HG03520 (cell line): ENCODE data around the gene GLIPR1.
"Not testable (repeated sequence)": the region's sequence is repeated elsewhere in the genome, so short reads cannot be mapped to it uniquely, and the experiment has no call there.

Experiments used
- ATAC-seq: cut with Tn5 transposase; IDR thresholded peaks from one replicate; pipeline ENCODE4 v1.9.1; 2021; ENCODE audit warnings: mild to moderate bottlenecking, moderate library complexity; ENCODE audit not compliant: unreplicated experiment

Gene GLIPR1

DNA sequence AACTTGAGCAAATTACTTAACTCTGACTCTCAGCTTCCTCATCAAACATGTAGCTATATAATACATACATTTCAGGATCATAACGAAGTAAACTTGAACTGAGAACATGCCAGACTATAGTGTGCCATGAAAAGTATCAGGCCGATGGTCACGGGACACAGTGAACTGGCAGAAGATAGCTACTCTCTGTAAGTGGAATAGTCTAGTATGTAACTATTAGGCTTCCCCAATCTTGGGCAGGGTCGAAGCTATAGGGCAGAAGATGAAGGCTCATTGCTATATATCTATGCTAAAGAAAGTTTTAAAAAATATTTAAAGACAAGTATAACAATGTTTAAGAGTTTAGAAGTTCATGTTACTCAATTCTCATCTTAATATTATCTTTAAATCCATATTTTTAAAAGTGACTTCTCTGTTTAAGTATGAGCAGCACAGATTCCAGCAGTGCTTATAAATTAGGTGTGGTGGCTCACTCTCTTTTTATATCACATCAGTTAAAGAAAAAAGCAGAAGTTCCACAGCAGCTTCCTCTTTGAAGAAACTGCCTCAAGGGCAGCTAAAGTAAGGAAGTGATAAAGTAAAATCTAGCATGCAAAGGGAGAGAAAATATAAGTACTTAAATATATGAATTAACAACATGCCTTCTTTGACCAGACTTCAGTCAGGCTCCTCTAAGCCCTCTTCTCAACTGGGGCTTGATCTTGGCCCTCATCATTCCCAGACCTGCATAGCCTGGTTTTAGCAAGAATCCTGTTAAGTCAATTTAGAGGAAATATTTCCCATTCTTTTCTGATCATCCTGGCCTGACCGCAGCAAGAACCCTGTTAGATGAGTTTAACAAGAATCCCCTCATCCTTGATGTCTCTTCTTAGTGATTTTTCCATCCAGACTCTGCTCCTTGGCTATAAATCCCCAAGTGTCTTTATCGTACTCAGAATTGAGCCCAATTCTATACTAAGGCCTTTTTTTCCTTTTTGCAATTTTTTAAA lies 8.4 kb upstream of the GLIPR1 start:
- peak; percentile 51 for ATAC-seq

DNA sequence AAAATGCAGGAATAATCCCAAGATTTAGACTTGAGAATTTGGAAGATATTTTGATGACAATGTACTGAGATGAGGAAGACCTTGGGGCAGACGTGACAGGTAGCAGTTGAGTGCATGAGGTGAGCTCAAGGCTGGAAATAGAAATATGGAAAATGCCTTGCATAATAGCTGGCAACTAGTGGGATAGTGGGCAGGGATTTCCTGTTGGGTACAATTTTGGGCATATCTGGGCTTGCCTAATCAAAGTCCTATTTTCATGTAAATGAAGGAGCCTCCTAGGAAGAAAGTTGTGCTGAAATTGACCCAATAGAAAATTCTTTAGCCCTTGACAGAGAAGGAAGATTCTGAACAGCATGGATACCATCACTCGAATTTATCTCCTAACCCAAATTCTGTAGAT lies 6.4 kb upstream of the GLIPR1 start:
- no peak for ATAC-seq

DNA sequence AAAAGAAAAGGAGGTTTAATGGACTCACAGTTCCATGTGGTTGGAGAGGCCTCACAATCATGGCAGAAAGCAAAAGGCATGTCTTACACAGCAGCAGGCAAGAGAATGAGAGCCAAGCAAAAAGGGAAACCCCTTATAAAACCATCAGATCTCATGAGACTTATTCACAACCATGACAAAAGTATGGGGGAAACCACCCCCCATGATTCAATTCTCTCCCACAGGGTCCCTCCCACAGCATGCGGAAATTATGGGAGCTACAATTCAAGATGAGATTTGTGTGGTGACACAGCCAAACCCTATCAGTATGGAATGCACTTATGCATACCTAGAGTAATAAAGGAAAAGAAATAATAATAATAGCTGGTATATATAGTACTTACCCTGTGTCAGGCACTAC lies 4.5 kb upstream of the GLIPR1 start:
- no peak for ATAC-seq

DNA sequence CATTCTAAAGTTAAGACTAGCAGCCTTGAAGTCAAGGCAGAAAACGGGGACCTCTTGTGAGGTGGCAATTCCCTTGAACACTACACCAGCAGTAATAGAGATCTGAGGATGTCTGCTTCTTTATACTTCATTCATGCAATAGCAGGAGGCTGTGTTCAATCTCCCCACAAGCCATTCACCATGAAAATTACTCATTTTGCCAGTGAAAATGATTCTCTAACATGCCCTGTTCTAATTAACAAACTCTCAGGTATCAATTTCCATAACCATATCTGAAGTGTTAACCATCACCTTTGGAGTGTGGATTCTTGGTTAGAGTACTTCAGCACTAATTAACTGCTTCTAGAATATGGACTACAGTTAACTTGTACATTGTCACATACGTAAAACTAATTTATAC lies 3.4 kb upstream of the GLIPR1 start:
- no peak for ATAC-seq

DNA sequence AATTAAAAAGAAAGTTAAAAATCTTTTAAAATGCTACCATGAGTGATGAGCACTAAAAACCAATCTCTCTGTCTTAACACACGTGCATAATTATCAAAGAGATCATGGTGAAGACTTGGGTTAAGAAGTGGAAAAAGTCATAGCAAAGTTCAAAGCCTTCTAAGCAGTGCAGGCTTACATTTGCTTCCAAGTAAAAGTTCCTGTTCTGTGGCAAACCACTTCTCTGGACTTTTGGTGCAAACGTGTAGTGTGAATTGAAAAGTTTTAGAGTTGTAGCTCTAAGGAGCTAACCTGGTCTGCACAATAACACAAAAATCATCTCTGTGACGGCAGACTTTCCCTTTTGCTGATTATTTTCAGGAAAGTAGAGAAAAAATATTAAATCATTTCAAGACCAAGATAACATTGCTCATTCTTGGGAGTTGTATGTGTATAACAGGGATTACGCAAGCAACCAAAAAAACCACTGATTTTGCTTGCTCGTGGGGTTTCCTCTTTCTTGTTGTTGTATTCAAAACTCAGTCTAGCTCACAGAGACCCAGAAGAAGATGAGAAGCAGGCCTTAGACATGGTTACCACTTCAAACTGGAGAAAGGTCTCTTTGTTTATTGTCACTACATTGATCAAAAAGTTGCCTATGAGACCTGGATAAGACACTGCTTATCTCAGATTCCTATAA lies 2.3 kb upstream of the GLIPR1 start:
- ATAC-seq: no peak

DNA sequence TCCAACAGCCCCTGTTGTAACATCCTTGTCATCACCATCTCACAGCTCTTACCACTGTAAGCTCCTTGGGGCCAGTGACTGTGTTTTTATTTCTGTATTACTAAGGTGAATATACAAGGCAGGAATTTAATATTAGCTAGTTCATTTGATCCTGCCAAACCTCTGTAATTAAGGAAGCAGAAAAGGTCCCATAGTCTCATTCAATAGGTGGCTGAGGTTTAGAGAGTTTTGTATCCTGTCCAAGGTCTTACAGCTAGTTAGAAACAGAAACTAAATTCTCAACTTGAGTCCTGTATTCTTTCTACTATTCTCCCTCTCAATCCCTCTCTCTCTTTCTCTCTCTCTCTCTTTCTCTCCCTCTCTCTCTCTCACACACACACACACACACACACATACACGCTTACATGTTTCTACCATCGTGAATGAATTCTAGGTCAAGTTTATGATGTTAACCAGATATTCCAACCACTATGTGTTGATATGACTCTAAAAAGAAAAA lies 543 bp upstream of the GLIPR1 start:
- peak; percentile 31 for ATAC-seq

DNA sequence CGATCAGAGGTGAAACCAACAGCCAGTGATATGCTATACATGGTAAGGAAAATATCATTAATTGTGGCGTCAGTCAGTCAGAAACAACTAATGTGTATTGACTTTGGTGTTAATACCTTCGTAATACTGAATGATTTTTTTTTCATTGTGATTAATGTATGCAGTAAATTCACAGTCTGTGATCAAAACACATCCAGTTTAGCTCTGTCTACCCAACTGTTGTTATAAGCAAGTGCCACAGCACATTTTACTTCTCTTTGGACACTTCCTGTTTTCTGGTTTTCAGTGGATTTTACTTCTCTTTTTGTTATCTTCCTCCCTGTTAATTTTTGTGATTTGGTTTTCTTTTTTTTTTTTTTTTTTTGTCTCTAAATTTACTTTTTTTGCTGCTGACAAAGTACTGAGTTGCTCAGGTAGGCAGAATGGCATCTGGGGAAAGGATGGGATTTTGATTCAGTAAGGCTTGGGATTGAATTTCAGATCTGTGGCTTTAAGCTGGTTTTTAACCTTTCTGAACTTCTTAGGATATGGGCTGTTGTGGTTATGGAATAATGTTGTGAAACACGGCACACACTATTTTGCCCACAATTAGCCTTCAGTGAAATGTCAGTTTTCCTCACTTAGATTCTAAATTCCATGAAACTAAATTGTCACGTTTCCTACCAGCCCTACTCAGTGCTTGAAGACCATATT lies 604 bp downstream of the GLIPR1 start:
- ATAC-seq: peak; percentile 7

DNA sequence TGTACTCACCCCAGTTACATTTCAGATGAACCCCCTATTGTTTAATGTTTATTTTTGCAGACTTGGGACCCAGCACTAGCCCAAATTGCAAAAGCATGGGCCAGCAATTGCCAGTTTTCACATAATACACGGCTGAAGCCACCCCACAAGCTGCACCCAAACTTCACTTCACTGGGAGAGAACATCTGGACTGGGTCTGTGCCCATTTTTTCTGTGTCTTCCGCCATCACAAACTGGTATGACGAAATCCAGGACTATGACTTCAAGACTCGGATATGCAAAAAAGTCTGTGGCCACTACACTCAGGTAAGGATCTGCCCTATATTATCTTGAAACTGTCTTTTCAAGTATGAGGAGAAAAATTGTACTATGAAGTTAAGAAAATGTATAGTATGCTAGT lies 1.2 kb downstream of the GLIPR1 start:
- no peak for ATAC-seq

DNA sequence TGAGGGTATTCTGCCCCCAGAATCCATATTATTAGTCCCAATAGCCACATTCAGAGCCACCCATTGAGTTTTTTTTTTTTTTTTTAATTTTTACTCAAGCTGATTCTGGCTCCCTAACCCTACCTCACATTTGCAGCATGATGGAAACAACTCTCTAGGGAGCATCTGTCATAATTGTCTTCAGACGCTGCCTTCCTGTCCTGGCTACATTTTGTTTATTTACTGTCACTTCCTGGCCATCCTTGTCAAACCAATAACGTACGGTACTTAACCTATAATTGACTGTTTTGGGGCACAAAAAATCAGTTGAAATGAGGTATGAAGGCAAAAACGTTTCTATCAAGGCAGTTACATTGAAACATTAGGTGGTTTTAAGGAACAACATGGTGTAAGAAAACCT lies 2.1 kb downstream of the GLIPR1 start:
- no peak for ATAC-seq

DNA sequence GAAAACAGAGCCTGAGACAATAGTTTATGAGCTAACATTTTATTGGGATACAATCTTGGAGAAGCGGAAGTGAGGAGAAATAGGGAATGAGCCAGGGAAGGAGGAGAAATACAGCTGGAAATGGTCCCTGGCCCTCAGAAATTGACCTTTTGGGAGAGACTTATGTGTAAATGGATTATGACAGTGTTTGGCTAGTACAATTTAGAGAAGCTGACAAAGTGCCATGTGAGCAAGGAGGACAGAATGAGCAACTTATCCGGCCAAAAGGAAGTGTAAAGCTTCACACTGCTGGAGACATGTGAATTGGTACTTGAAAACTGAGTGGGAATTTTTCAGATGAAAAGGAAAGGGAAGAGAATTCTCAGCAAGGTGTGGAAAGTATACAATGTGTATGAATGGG lies 2.9 kb downstream of the GLIPR1 start:
- ATAC-seq: no peak

DNA sequence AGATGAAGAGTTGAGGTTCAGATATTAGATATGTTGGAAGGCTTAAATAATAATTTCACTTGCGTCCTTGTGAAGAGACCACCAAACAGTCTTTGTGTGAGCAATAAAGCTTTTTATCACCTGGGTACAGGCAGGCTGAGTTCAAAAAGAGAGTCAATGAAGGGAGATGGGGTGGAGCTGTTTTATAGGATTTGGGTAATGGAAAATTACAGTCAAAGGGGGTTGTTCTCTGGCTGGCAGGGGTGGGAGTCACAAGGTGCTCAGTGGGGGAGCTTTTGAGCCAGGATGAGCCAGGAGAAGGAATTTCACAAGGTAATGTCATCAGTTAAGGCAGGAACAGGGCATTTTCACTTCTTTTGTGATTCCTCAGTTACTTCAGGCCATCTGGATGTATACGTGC lies 3.9 kb downstream of the GLIPR1 start:
- ATAC-seq: not testable (repeated sequence)

DNA sequence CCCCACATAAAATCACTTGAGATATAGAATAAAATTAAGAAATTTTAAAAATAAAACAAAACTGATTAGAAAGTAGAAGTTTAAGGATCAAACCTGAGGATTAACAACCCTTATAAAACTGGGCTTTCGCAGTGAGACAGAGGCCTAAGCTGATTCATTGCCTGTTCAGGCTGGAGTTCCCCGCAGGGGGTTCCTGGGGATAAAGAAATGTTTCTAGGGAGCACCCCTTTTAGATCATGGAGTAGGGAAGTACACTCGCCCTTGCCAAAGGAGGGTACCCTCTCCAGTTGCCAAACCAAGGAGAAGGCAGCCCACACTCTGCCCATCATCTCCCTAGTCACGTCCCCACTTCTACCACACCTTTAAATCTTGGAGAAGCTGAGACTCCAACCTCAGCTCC lies 6.8 kb downstream of the GLIPR1 start:
- no peak for ATAC-seq

DNA sequence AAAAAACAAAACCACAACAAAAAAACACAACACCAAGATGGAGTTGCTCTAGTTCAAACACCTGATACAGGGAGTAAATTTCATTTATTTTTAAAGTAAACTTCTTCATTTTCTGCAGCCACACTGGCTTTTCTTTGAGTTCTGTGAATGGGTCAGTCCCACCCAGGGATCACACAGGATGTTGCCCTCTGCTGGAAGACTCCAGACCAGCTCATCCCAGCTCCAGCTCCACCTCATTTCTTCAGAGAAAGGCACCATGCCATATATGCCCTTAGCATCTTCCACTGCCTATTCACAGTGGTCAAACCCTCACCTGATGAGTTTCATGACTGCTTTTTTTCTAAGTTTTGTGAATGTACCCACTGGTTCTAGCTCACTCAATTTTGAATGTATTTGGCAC lies 8.0 kb downstream of the GLIPR1 start:
- ATAC-seq: no peak

DNA sequence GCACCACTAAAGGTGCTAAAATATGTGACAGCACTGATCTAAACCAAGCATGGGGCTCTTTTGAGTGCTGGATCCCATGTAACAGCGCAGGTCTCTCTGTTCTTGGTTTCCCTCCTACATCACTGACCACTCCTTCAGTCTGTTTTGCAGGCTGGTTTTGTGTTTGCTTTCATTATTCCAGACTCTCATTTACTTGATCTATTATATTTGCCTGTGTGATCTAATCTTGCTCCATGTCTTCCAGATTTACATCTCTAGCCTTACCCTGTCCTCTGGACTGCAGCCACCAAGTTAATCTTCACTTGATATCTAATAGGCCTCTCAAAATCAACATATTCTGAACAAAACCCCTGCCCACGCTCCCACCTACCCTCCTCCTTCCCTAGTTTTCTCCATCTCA lies 8.6 kb downstream of the GLIPR1 start:
- no peak for ATAC-seq

DNA sequence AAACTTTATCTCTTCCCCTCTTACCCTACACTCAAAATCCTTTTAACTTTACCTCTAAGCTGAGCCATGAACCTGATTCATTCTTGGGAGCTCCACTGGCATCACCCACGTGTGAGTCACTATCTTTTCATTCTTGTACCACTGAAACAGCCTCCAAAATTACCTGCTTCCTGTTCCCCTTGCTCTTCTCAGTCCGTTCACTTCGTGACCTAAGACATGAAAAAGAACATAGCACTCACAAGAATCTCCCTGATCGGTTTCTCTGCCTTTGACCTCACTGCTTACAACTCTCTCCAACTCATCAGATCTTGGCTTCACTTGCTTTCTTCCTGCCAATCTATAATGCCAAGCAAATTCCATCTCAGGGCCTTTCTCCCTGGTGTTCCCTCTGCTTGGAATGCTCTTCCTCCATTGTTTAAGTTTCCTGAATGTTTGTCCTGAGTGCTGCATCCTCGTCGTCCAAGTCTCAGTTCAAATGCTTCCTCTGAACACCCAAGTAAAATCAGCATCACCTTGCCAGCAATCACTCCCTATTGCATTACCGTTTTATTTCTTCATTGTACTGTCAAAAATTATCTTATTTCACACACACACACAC lies 9.2 kb downstream of the GLIPR1 start:
- ATAC-seq: peak; percentile 63

DNA sequence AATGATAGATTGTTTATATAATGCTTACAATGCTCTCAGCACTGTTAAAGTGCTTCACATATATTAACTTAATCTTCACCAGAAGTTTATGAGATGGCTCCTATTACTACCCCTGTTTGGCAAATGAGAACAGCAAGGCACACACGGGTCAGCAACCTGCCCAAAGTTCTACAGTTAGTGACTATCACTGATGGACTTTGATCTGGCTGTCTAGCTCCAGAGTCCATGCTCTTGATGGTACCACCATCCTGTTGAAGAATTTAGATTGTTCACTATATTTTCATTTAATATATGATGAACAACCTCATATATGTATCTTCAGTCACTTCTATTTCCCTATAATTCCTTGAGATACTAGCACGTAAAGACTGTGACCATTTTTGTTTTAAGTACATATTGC lies 10.6 kb downstream of the GLIPR1 start:
- ATAC-seq: no peak

DNA sequence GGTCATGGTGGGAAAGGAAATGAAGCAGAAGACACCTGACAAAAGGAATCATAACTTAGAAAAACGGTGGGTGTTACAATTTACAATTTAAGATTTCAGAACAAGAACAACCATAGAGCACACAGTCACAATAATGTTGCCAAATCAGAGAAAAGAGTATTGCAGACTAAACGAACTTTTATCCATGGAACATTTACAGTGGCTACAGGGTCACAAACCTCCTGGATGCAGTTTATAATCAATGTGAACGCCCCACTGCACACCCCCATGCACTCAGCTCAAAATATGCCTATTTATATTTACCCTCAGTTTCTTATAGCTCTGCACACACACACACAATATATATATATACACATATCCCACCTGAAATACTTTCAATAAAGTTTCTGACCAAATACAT lies 22.9 kb downstream of the GLIPR1 start:
- ATAC-seq: no peak

DNA sequence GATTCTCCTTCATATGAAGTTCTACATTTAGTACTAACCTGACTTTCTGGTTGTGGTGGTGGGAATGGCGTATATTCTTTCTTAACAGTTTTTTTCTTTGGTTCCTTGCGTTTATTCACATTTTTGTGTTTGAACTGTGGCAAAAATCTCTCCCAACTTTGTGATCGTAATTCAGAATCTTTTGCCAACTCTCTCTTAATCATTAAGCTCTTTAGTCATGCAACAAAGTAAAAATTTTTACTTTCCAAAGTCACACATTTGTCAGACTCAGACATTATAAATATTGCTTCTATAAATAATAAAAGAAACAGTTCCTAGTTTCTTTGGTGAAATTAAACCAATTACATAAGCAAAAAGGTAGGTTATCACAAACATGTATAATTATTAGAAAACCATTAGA lies 23.3 kb downstream of the GLIPR1 start:
- ATAC-seq: no peak

DNA sequence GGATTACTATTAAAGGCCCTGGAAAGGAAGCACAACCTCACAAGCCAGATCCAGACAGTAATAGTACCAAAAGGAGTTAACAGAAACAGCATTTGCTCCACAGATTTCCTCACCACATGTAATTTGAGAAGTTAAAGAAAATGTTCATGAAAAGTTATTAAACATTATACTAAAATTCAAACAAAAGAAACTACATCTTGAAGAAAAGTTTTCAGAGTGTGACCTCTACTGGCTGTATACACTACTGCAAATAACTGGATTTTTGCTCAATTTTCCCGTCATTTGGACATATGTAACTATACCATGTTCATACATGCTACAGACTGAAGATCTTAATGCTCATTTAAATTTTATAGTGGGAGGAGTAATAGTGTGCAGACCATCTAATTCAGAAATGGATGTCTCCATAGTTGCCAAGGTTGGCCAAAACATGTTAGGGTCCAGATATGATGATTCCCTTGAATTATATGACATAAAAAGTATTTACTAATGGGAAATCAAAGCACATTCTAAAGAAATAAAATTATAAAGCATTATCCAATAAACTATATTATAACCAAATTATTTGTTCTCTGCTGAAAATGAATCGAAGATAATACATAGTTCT lies 25.3 kb downstream of the GLIPR1 start:
- ATAC-seq: no peak

DNA sequence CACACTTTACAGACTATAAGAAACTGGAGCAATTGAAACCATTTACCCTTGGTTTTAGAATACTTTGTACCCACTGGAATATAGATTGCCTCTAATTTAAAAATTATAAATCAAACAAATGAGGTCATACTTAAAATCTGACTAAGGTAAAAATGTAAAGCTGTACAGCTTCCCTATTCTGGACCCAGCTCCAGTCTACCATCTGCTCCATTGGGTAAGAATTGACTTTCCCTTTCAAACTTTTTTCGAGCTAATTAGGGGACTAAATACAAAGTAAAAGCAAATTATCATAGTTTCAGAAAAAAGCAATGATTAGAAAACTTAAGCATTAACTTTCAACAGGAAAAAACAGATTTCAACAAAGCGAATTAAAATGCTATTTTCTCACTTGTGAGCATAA lies 26.5 kb downstream of the GLIPR1 start:
- ATAC-seq: no peak

DNA sequence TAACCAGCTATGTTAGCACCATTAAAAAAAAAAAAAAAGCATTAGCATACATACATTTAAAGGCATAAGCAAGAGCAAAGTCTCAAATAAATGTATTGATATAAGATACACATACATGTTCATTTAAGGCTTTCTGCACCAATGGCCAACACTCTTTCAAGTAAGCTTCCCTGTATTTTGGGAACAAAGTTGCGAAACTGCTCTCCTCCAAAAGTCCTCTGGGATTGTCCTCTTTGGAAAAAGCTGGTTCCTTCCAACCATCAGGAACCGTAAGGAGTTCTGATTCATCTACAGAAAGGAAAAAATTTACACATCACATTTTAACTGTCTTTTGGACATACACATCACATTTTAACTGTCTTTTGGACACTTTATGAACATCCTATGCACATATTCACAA lies 27.6 kb downstream of the GLIPR1 start:
- ATAC-seq: no peak
